Central memory CD8-positive, alpha-beta T cell (primary cell): ENCODE data around the gene RGL2.

Experiments used
- ATAC-seq: fragments of 150-1000 bp; cut with Tn5 transposase; replicated peaks from 2 replicates; pipeline ENCODE4 v1.10.0; 2022; ENCODE audit warnings: mild to moderate bottlenecking, moderate FRiP score, moderate number of reproducible peaks; ENCODE audit not compliant: poor library complexity, severe bottlenecking; ENCODE audit errors: extremely low read depth
- DNase-seq, 2 donors: peaks; one replicate each; pipeline ENCODE4 v3.0.0; 2021; ENCODE audit warnings: low spot score in 2 of 2
- H3K27ac Mint-ChIP-seq: one replicate; pipeline ENCODE4 v1.8.0; 2022; ENCODE audit warnings: low read depth, mild to moderate bottlenecking, moderate library complexity, mixed read lengths
- H3K27me3 Mint-ChIP-seq: one replicate; pipeline ENCODE4 v1.8.0; 2022; ENCODE audit warnings: mixed read lengths
- H3K36me3 Mint-ChIP-seq: one replicate; pipeline ENCODE4 v1.8.0; 2022; ENCODE audit warnings: mild to moderate bottlenecking, moderate library complexity, mixed read lengths; ENCODE audit not compliant: insufficient read depth
- H3K4me1 Mint-ChIP-seq: one replicate; pipeline ENCODE4 v1.8.0; 2022; ENCODE audit warnings: mixed read lengths
- H3K4me3 Mint-ChIP-seq: one replicate; pipeline ENCODE4 v1.8.0; 2022; ENCODE audit warnings: mild to moderate bottlenecking, moderate library complexity, mixed read lengths
- H3K9me3 Mint-ChIP-seq: one replicate; pipeline ENCODE4 v1.8.0; 2022; ENCODE audit warnings: mixed read lengths

RGL2 gene

DNA sequence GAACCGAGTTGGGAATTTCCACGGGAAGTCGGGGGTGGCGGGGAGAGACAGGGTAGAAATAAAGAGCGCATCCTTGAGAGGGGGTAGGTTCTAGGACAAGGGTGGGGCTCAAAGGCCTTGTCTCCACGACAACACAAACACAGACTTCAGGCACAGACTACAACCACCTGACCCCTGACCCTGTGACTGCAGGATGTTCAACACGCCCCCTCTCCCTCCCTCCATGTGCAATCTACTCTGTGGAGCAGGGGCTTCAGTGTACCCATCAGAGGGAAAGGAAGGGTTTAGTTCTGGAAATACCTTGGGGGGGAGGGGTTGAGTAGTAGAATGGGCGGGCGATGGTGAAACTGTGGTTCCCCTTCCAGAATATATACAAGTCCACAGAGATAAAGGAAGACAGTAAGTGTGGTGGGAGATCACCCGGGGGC, 15.8 kb upstream of the RGL2 start:
- peaks cover 62% of the 10 kb centered on the region for H3K36me3 Mint-ChIP-seq
- peak overlapping the region; percentile 95 for H3K4me3 Mint-ChIP-seq
- H3K27me3 Mint-ChIP-seq, result no peaks in the 10 kb centered on the region
- H3K4me1 Mint-ChIP-seq, result peaks cover 63% of the 10 kb centered on the region
- DNase-seq, result peak; percentile 43 to 66
- ATAC-seq, result peak; percentile 52
- H3K27ac Mint-ChIP-seq, result peak overlapping the region; percentile 100
- H3K9me3 Mint-ChIP-seq, result no peaks in the 10 kb centered on the region

DNA sequence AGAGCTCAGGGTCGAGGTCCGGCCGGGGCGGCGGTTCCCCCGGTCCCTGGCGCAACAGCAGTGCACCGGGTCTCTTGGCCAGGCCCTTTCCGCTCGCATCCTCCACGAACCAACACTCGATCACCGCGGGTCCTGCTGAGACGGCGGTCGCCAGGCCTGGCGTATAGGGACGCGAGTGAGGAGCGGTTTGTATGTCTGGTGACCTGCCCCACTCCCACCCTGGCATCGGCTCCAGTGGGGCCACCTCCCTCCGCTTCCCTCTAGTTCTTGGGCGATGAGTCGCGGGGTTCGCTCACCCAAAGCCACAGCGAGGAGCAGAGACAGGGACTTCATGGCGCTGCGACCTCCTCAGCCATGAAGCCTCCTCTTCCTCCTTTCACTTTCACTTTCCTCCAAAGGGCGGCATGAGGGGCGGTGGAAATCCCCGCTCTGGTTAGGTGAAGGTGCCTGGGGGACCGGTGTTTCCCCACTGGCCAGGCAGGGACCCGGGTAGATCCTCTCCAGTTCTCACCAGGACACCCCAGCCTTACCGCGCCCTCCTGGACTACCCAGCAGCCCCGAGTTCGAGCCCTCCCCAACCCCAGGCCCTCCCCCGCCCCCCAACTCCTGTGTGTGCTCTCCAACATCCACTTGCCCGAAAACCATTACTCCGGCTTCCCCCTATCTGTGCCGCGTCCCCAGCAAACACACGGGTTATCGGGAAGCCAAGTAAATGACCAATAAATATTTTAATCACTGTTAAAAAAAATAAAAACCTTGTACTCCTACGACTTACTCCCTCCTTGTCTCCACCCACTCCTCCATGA, 15.2 kb upstream of the RGL2 start, which contains the start of gene TAPBP:
TSS of gene TAPBP (minus strand) at position 370 of the 806 bp plus-strand sequence. CDS start at position 333, 37 bp downstream.
- peak; percentile 71 for ATAC-seq
- no peaks in the 10 kb centered on the region for H3K9me3 Mint-ChIP-seq
- peaks cover 61% of the 10 kb centered on the region for H3K36me3 Mint-ChIP-seq
- peak; percentile 68 to 87 for DNase-seq
- H3K4me1 Mint-ChIP-seq, result peaks cover 57% of the 10 kb centered on the region
- peak within 1 kb of the TSS; percentile 100 for H3K27ac Mint-ChIP-seq
- H3K4me3 Mint-ChIP-seq, result peak within 1 kb of the TSS; percentile 95
- no peaks in the 10 kb centered on the region for H3K27me3 Mint-ChIP-seq

DNA sequence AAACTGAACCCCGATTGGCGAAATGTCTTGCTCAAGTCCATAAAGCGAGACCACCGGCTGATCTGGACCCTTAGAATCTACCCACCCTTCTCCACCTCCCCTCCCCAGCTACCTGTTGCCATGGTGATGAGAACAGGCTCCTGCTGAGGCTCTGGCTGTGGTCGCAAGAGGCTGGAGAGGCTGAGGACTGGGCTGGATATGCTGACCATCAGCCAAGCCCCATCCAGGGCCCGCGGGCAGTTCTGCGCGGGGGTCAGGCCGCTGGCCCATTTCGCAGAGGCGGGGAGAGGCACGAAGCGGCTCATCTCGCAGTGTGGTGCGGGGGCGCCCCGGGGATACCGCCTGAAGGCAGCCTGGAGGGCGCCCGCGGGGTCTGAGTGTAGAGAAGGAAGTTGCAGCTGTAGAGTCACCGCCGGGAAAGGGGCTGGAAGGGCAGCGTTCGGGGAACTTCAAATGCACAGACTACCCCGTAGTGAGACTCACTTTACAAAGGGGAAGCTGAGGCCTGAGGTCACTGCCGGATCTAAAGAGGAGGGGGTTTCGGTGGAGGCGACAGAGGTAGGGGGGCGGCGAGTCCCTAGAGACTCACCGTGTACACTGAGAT, 14.5 kb upstream of the RGL2 start:
- peaks cover 55% of the 10 kb centered on the region for H3K4me1 Mint-ChIP-seq
- no peak for DNase-seq
- no peak for ATAC-seq
- peak overlapping the region; percentile 100 for H3K27ac Mint-ChIP-seq
- H3K27me3 Mint-ChIP-seq, result no peaks in the 10 kb centered on the region
- peaks cover 61% of the 10 kb centered on the region for H3K36me3 Mint-ChIP-seq
- peak overlapping the region; percentile 95 for H3K4me3 Mint-ChIP-seq
- no peaks in the 10 kb centered on the region for H3K9me3 Mint-ChIP-seq

DNA sequence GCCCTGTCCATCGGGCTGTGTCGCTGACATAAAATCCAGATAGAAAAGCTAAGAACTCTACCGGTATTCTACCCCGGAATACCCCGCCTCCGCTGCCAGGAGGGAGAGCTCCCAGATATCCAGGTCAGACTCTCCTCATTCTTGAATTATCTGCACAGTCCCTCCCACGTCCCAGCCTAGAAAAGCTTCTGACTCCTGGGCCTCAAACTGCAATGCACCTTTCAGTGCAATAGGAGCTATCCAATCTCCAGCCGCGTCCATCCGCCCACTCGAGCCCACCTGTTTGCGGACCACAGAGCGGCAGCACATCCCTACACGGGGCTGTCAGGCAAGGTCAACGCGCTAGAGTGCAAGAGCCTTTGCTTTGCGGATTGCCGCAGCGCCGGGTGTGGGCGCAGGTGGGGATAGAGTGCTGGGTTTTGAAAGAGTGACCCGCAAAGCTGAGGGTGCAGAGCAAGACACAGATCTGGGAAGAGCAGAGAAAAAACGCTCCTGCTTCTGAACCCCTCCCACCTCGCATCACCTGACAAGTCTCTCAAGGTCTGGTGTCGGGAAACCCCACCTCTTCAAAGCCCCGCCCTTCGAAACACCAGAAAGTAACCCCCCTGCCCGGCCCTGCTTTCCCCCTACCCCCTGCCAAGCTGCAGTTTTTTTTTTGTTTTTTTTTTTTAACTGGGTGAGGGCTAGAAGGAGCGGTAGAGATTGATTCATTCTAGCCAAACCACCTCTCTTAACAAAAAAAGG, 13.8 kb upstream of the RGL2 start:
- H3K27ac Mint-ChIP-seq, result peak overlapping the region; percentile 100
- DNase-seq (peak; percentile 54 to 73), ATAC-seq (peak; percentile 26)
- peaks cover 51% of the 10 kb centered on the region for H3K4me1 Mint-ChIP-seq
- no peaks in the 10 kb centered on the region for H3K9me3 Mint-ChIP-seq
- no peaks in the 10 kb centered on the region for H3K27me3 Mint-ChIP-seq
- peaks cover 61% of the 10 kb centered on the region for H3K36me3 Mint-ChIP-seq
- H3K4me3 Mint-ChIP-seq, result peak overlapping the region; percentile 95

DNA sequence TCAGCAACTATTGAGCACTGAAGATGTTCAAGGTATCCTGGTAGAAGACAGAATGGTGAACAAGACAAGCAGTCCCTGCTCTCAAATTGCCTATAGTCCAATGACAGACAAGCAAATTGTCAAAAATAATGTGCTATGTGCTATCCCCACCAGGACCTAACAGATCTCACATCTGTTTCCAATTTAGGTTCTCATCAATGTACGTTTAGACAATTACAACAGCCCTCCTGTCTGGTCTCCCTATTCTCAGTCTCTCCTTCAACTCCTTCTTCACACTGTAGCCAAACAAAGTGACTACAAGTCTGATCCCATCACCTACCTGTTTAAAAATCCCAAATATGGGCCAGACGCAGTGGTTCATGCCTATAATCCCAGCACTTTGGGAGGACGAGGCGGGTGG, 7.6 kb upstream of the RGL2 start:
- ATAC-seq (no peak), DNase-seq (no peak)
- no peak overlapping the region for H3K27ac Mint-ChIP-seq
- H3K36me3 Mint-ChIP-seq, result peaks cover 81% of the 10 kb centered on the region
- no peak overlapping the region for H3K4me3 Mint-ChIP-seq
- no peaks in the 10 kb centered on the region for H3K9me3 Mint-ChIP-seq
- no peaks in the 10 kb centered on the region for H3K27me3 Mint-ChIP-seq
- peaks cover 40% of the 10 kb centered on the region for H3K4me1 Mint-ChIP-seq

DNA sequence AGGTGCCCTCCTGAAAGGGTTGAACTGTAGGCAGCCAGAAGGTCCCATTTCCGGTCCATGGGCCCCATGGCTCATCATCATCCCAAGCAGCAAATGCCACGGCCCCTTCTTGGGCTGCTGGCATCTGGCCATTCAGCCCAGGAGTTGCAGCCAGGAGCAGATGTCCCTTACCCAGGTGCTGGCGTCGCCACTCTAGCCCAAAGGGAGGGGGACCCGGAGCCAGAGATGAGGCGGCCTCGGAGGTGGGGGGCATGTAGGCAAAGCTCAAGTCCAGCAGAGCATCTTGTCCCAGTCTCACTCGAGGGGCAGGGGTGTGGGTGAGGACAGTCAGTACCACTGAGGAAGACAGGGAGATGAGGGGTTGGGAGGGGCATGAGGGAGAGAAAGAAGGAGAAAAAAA, 6.3 kb upstream of the RGL2 start:
- Mint-ChIP-seq H3K27me3 (no peaks in the 10 kb centered on the region), H3K27ac (no peak overlapping the region), H3K9me3 (no peaks in the 10 kb centered on the region), H3K4me3 (no peak overlapping the region), H3K4me1 (peaks cover 47% of the 10 kb centered on the region), H3K36me3 (peaks cover 78% of the 10 kb centered on the region)
- ATAC-seq, result no peak
- DNase-seq, result no peak

DNA sequence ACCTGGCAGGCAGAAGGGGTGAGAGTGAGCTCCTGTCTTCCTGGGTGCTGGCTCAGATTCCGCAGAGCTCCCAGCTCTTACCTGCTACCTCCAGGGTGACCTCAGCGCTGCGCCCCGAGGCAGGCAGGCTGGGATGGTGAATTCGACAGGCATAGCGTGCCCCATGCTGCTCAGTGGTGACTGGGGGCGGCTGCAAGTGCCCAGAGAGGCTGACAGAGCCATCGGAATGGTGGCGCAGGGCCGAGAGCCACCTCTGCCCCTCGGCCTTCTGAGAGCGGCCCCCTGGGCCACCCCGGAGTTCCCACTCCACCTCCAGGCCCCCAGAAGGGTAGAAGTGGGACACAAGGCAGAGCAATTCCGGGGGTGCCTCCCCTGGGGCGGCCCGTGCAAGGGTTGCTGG, 5.5 kb upstream of the RGL2 start:
- peaks cover 55% of the 10 kb centered on the region for H3K4me1 Mint-ChIP-seq
- peaks cover 80% of the 10 kb centered on the region for H3K36me3 Mint-ChIP-seq
- no peaks in the 10 kb centered on the region for H3K27me3 Mint-ChIP-seq
- ATAC-seq (no peak), DNase-seq (no peak)
- no peaks in the 10 kb centered on the region for H3K9me3 Mint-ChIP-seq
- H3K4me3 Mint-ChIP-seq, result peak overlapping the region; percentile 5
- H3K27ac Mint-ChIP-seq, result no peak overlapping the region

DNA sequence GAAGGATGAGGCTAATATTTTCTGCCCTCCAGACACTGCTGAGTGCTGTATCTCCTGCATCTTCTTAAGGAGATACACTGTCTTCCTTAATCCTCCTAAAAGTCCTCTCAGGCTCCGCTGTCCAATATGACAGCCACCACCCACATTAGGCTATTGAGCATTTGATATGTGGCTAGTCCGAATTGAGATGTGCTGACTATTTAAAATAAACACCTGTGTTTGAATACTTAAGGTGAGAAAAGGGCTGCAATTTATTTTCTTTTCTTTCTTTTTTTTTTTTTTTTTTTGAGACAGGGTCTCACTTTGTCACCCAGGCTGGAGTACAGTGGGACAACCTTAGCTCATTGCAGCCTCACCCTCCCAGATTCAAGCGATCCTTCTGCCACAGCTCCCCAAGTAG, 3.1 kb upstream of the RGL2 start:
- Mint-ChIP-seq H3K36me3 (peaks cover 76% of the 10 kb centered on the region), H3K4me3 (peak overlapping the region; percentile 12), H3K4me1 (peaks cover 65% of the 10 kb centered on the region), H3K27ac (peak overlapping the region; percentile 14), H3K27me3 (no peaks in the 10 kb centered on the region), H3K9me3 (no peaks in the 10 kb centered on the region)
- ATAC-seq, result no peak
- no peak for DNase-seq

DNA sequence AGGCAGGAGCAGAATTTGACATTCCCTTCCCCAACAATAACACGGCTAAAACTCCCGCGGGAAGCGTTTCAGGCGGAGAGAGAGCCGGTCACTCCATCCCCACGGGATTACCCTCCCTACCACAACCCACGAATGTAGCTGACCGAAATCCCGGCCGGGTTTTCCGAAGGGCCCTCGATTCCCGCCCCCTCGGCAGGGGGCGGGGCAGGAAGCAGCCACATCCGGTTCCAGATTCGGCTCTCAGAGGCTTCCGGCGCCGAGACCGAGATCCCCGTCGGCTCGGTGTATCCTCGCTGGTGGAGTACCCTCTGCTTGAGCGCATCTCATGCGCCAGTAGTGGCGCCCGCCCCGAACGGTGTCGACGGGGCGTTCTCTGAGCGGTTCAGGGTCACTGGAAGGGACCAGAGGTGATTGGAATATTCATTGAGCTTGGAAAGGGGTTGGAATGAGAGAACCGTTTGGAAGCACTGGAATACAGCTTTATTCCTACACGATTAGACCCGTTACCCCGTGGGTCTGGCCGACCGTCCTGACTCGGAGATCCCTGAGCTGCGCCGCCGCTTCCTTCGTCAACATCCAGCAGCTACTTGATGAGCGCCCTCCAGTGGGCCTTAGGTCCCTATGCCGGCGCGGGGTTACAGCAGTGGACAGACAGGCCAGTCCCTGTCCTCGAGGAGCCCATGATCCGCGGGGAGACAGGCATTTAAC, 649 bp upstream of the RGL2 start:
- Mint-ChIP-seq H3K4me1 (peaks cover 54% of the 10 kb centered on the region), H3K27ac (peak overlapping the region; percentile 98), H3K9me3 (no peaks in the 10 kb centered on the region), H3K4me3 (peak overlapping the region; percentile 97), H3K36me3 (peaks cover 62% of the 10 kb centered on the region), H3K27me3 (no peaks in the 10 kb centered on the region)
- DNase-seq (peak; percentile 90), ATAC-seq (peak; percentile 89)

DNA sequence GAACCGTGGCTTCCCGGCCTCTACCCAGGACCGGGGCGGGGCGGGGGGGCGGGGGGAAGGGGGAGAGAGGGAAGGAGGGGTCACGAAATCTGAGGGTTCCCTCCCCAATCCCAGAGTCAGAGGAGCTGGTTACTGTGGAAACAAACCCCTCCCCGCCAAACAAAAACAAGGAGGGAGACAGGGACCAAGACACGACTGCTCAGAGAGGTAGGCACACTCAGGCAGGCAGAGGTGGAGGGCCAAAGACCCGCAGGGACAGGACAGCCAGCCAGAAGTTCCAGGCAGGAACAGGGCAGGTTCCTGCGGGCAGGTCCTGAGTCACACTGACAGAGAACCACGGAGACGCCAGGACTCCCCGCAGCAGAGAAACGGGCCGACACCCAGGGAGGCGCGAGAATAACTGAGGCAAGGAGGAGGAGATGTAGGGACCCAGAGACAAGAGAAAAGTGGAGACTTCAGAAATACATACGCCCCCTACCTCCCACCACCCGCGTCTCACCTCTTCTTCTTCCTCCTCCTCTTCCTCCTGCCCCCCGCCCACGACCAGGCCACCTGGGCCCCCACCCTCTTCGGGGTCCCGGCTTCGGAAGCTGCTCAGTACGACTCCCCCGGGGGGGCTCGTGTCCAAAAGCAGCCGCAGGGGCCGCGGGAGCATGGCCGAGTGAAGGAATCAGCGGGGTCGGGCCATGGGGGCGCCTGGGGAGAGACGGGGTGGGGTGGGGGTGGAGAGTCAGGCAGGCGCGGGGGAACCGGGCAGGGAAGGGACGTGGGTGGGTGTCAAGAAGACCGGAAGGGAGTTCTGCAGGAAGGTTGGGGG, 578 bp downstream of the RGL2 start:
- H3K4me3 Mint-ChIP-seq, result peak overlapping the region; percentile 97
- ATAC-seq, result peak; percentile 0

DNA sequence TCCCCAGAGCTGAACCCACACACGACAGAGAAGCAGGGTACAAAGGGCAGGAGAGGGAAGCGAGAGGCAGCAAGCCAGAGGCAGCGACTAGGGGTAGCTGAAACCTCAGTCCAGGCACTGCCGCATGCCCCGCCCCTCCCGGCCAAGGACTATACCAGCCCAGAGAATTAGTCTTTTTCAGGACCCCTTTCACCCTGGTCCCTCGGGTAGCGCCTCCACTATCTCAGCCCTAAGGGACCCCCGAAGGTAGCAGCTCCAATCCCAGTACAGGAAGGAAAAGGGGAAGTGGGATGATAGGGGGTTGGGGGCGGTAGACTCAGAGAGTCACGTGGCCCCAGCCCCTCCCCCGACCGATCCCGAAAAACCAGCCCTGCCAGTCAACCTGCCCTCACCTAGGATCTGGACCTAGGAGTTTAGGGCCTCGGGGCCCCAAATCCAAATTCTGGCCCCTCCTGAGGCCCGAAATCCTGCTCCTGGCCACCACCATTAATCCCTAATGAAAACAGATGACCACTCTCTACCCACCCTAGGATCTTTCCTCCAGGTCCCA, 1.3 kb downstream of the RGL2 start:
- Mint-ChIP-seq H3K4me3 (peak overlapping the region; percentile 97), H3K27me3 (no peaks in the 10 kb centered on the region), H3K27ac (peak overlapping the region; percentile 98), H3K9me3 (no peaks in the 10 kb centered on the region), H3K36me3 (peaks cover 46% of the 10 kb centered on the region), H3K4me1 (peaks cover 47% of the 10 kb centered on the region)
- ATAC-seq (no peak), DNase-seq (no peak)

More for the DNA sequence above, 578 bp downstream of the RGL2 start:
- peaks cover 52% of the 10 kb centered on the region for H3K36me3 Mint-ChIP-seq
- no peaks in the 10 kb centered on the region for H3K9me3 Mint-ChIP-seq
- H3K27ac Mint-ChIP-seq, result peak overlapping the region; percentile 98
- no peaks in the 10 kb centered on the region for H3K27me3 Mint-ChIP-seq
- peaks cover 47% of the 10 kb centered on the region for H3K4me1 Mint-ChIP-seq
- DNase-seq, result peak in 1 of 2 donors; percentile 49
